ENCODE measurements around the gene JMJD8.
"Not testable (repeated sequence)": the region's sequence is repeated elsewhere in the genome, so short reads cannot be mapped to it uniquely, and the experiment has no call there.

JMJD8 gene

GRCh38 chr16:693364-693763, 9.2 kb upstream of the JMJD8 start:
- H3K9me3 Mint-ChIP-seq, result peaks cover 4% of the 10 kb centered on the region
- H3K27me3 Mint-ChIP-seq (ENCODE audit: low read depth), result peaks cover 20% of the 10 kb centered on the region
- H3K4me3 Mint-ChIP-seq, result no peak overlapping the region
- no peak overlapping the region for H3K27ac Mint-ChIP-seq
- H3K4me1 Mint-ChIP-seq (ENCODE audit: low read depth), result peaks cover 12% of the 10 kb centered on the region
- H3K36me3 Mint-ChIP-seq (ENCODE audit: low read depth), result peaks cover 1% of the 10 kb centered on the region

- Mint-ChIP-seq H3K27me3 (ENCODE audit: low read depth) (peaks cover 20% of the 10 kb centered on the region), H3K36me3 (ENCODE audit: low read depth) (peaks cover 1% of the 10 kb centered on the region), H3K9me3 (peaks cover 4% of the 10 kb centered on the region), H3K4me1 (ENCODE audit: low read depth) (peaks cover 12% of the 10 kb centered on the region), H3K27ac (no peak overlapping the region), H3K4me3 (peak overlapping the region; percentile 30)
Measured at GRCh38 chr16:692356-693108, 8.4 kb upstream of the JMJD8 start.

- peaks cover 20% of the 10 kb centered on the region for H3K27me3 Mint-ChIP-seq (ENCODE audit: low read depth)
- H3K4me1 Mint-ChIP-seq (ENCODE audit: low read depth), result peaks cover 12% of the 10 kb centered on the region
- not testable (repeated sequence) for H3K9me3 Mint-ChIP-seq; H3K36me3 Mint-ChIP-seq (ENCODE audit: low read depth); H3K27ac Mint-ChIP-seq
- H3K4me3 Mint-ChIP-seq, result peak overlapping the region; percentile 85
Measured at GRCh38 chr16:691242-691641, 7.1 kb upstream of the JMJD8 start.

DNA sequence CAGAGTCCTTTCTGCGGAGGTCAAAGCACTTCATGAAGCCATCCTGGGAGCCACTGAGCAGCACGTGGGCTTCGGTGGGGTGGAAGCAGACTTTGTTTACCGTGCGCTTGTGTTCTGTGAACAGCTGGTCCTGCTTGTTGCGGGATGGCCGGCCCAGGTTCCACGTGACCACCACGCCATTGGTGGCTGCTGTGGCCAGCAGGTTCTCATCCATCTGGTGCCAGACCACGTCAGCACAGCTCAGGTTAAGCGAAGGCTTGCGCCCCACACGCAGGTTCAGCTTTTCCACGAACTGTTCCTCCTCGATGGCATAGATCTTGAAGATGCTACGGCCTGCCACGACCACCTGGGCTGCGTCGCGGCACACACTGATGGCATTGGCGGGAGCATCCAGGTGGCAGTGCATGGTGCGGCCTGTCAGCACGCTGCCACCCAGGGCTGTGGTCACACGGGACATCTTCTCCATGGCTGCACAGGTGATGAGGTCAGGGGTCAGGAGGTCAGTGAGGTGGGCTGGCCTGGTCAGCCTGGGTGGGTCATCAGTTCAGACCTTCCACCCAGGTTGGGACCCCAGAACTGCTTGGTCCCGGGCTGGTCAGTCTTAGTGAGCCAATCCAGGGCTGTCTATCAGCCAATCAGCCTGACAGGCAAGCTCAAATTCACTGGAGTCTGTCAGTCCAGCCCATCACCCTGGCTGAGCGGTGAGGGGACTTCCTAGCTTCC, 5.2 kb upstream of the JMJD8 start:
- peaks cover 8% of the 10 kb centered on the region for H3K4me1 Mint-ChIP-seq (ENCODE audit: low read depth)
- peaks cover 4% of the 10 kb centered on the region for H3K9me3 Mint-ChIP-seq
- H3K27me3 Mint-ChIP-seq (ENCODE audit: low read depth), result peaks cover 15% of the 10 kb centered on the region
- peak overlapping the region; percentile 85 for H3K4me3 Mint-ChIP-seq
- H3K27ac Mint-ChIP-seq, result peak overlapping the region; percentile 77
- H3K36me3 Mint-ChIP-seq (ENCODE audit: low read depth), result peaks cover 3% of the 10 kb centered on the region

DNA sequence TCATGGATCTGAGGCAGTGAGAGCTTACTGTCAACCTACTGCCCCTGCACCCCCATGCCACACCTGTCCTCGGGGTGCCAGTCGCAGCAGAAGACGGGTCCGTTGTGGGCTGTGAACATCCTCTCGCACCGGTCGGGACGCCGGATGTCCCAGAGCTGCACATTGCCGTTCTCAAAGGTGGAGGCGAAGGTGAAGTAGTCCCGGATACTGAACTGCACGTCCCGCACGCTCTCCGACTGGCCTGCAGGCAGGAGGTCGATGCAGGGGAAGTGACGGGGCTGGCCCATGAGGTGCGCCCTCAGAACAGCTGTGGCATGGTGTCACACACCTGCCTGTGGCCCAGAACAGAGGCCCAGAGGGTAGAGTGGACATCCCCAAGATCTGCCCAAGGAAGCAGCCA, 3.4 kb upstream of the JMJD8 start:
- peaks cover 4% of the 10 kb centered on the region for H3K9me3 Mint-ChIP-seq
- no peak overlapping the region for H3K4me3 Mint-ChIP-seq
- H3K27ac Mint-ChIP-seq, result no peak overlapping the region

GRCh38 chr16:686459-687260, 2.5 kb upstream of the JMJD8 start:
- Mint-ChIP-seq H3K9me3 (peaks cover 4% of the 10 kb centered on the region), H3K27ac (no peak overlapping the region), H3K4me1 (ENCODE audit: low read depth) (peaks cover 14% of the 10 kb centered on the region), H3K4me3 (no peak overlapping the region), H3K36me3 (ENCODE audit: low read depth) (peaks cover 10% of the 10 kb centered on the region), H3K27me3 (ENCODE audit: low read depth) (no peaks in the 10 kb centered on the region)

More for the DNA sequence above, 3.4 kb upstream of the JMJD8 start:
- H3K4me1 Mint-ChIP-seq (ENCODE audit: low read depth), result peaks cover 10% of the 10 kb centered on the region
- peaks cover 5% of the 10 kb centered on the region for H3K27me3 Mint-ChIP-seq (ENCODE audit: low read depth)
- H3K36me3 Mint-ChIP-seq (ENCODE audit: low read depth), result peaks cover 4% of the 10 kb centered on the region

DNA sequence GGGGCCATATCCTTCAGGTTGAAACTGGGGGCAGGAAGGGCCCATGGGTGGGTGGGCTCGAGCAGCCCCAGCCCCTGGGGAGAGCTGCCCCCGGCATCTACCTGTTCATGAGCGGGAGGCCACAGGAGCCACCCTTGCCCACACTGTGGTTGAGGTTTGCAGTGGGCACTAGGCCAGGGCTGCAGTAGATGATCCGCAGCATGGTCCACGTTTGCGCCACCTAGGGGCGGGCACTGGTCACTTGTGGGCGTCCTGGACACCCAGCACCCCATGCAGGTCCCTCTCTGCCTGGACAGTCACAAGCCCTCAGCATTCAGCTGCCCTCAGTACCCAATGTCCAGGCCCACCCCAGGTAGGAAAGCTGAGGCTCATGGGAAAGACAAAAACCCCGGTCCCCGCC, 1.8 kb upstream of the JMJD8 start:
- Mint-ChIP-seq H3K4me1 (ENCODE audit: low read depth) (peaks cover 15% of the 10 kb centered on the region), H3K27me3 (ENCODE audit: low read depth) (no peaks in the 10 kb centered on the region), H3K9me3 (peaks cover 3% of the 10 kb centered on the region), H3K27ac (no peak overlapping the region), H3K36me3 (ENCODE audit: low read depth) (peaks cover 10% of the 10 kb centered on the region), H3K4me3 (peak overlapping the region; percentile 50)

DNA sequence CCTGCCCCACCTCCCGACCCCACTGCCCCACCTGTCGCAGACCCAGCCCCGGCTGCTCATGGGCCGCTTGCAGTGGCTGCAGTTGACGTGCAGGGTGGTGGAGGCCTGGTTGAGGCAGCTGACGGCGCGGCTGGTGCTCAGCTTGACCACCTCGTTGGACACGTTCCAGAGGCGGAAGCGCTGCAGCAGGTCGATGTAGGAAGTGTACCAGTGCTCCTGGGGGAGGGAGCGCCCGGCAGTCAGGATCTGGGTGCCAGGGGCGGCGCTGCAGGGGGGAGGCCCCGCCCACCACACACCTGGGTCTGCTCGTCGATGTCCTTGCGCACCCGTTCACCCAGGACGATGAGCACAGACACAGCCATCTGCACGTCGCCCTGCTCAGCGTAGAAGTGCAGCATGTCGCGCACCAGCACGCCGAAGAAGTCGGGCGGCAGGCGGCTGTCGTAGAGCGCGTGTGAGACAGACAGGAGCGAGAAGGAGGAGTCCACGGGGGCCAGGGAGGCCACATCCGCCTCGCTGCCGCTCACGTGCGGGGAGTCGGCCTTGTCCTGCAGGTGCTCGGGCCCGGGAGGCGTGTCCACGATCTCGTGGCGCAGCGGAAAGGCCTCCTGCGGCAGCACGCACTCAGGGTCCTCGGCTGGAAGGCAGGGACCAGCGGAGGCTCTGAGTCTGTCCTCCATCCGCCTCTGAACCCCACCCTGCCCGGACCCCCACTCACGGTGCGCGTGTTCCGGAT, 995 bp upstream of the JMJD8 start:
- H3K27me3 Mint-ChIP-seq (ENCODE audit: low read depth), result no peaks in the 10 kb centered on the region
- peaks cover 13% of the 10 kb centered on the region for H3K4me1 Mint-ChIP-seq (ENCODE audit: low read depth)
- H3K27ac Mint-ChIP-seq, result no peak overlapping the region
- no peak overlapping the region for H3K4me3 Mint-ChIP-seq
- H3K9me3 Mint-ChIP-seq, result no peaks in the 10 kb centered on the region
- peaks cover 10% of the 10 kb centered on the region for H3K36me3 Mint-ChIP-seq (ENCODE audit: low read depth)

DNA sequence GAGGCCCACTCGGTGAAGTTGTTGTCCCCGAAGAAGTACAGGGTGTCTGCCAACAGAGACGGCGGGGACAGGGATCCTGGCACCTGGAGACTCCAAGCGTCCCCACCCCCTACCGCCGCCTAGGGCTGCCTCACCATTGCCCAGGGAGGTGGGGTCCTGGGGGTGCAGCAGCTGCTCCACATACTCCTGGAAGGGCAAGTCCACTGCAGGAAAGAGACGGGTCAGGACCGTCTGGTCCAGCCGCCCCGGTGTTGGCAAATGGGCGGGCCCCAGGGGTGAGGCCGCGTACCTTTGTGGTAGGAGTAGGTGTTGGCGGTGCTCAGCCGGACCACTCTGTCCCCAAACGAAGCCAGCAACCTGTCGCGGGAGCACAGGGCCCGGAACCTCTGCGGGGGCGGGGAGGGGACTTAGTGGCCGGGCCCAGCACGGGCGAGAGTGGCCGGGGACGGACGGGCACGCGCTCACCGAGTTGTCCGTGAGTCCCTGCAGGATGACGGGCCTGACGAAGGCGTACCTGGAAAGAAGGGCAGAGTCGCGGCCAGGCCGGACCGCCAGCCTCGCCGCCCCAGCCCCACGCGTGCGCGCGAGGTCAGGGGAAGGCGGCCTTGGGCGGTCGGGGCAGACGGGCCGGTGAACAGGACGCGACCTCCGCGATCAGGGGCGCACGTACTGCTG, 601 bp downstream of the JMJD8 start:
- Mint-ChIP-seq H3K4me1 (ENCODE audit: low read depth) (peaks cover 13% of the 10 kb centered on the region), H3K4me3 (peak overlapping the region; percentile 71), H3K9me3 (no peaks in the 10 kb centered on the region), H3K27me3 (ENCODE audit: low read depth) (no peaks in the 10 kb centered on the region), H3K36me3 (ENCODE audit: low read depth) (peaks cover 10% of the 10 kb centered on the region), H3K27ac (no peak overlapping the region)

GRCh38 chr16:682493-683395, 1.4 kb downstream of the JMJD8 start:
- Mint-ChIP-seq H3K27me3 (ENCODE audit: low read depth) (no peaks in the 10 kb centered on the region), H3K4me1 (ENCODE audit: low read depth) (peaks cover 13% of the 10 kb centered on the region), H3K36me3 (ENCODE audit: low read depth) (peaks cover 10% of the 10 kb centered on the region), H3K27ac (peak overlapping the region; percentile 55), H3K4me3 (peak overlapping the region; percentile 71), H3K9me3 (no peaks in the 10 kb centered on the region)

- H3K4me3 Mint-ChIP-seq, result peak overlapping the region; percentile 71
- H3K4me1 Mint-ChIP-seq (ENCODE audit: low read depth), result peaks cover 13% of the 10 kb centered on the region
- peak overlapping the region; percentile 55 for H3K27ac Mint-ChIP-seq
- H3K27me3 Mint-ChIP-seq (ENCODE audit: low read depth), result no peaks in the 10 kb centered on the region
- peaks cover 10% of the 10 kb centered on the region for H3K36me3 Mint-ChIP-seq (ENCODE audit: low read depth)
- H3K9me3 Mint-ChIP-seq, result no peaks in the 10 kb centered on the region
Measured at GRCh38 chr16:681746-682427, 2.2 kb downstream of the JMJD8 start.

DNA sequence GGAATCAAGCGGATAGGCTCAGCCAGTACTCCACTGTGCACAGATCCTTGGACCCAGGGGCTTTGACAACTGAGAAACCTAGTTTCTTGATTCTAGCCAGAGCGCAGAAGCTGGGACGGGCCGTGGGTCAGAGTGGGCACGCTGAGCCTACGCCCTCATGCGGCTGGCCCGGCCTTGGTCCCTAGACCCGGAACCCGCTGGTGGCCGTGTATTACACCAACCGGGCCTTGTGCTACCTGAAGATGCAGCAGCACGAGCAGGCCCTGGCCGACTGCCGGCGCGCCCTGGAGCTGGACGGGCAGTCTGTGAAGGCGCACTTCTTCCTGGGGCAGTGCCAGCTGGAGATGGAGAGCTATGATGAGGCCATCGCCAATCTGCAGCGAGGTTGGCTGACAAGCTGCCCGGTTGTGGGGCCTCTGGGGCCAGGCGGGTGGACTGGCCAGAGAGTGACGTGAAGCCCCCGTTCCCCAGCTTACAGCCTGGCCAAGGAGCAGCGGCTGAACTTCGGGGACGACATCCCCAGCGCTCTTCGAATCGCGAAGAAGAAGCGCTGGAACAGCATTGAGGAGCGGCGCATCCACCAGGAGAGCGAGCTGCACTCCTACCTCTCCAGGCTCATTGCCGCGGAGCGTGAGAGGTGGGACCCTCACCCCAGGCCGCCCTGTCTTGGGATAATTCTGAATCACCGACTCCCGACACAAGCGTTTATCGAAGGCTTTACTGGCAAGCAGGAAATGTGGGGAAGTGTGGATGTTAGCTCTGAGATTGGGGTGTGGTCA, 3.0 kb downstream of the JMJD8 start:
- Mint-ChIP-seq H3K4me3 (peak overlapping the region; percentile 73), H3K4me1 (ENCODE audit: low read depth) (peaks cover 13% of the 10 kb centered on the region), H3K27ac (no peak overlapping the region), H3K9me3 (no peaks in the 10 kb centered on the region), H3K27me3 (ENCODE audit: low read depth) (no peaks in the 10 kb centered on the region), H3K36me3 (ENCODE audit: low read depth) (peaks cover 9% of the 10 kb centered on the region)

Measured in T-helper 1 cell treated with Interleukin-12 subunit alpha and Interleukin-12 subunit beta and Interleukin-4 antibody, amounts not matched to agents 30 μg/mL and 1 μg/mL, for 36 hours (primary cell).